ENCODE measurements around the gene KIFC1.

The KIFC1 gene

GRCh38 chr6:33384581-33385020 lies 7.0 kb upstream of the KIFC1 start:
- H3K4me3 ChIP-seq (ENCODE audit: low read depth, low read length): no peak overlapping the region
- in situ Hi-C loops (cut with HindIII; ENCODE audit: low sequenced_read_pairs): no loop called here
- peak; percentile 57 for TF ChIP-seq CTCF (IDR thresholded peaks at IDR 0.05; ENCODE audit: low read depth, low read length)
- peak; percentile 60 for DNase-seq (ENCODE audit: low read depth, low spot score)

- in situ Hi-C loops (cut with HindIII; ENCODE audit: low sequenced_read_pairs): no loop called here
Measured at GRCh38 chr6:33390173-33390572, 1.4 kb upstream of the KIFC1 start.

GRCh38 chr6:33390767-33391277 lies 801 bp upstream of the KIFC1 start:
- peak overlapping the region; percentile 3 for H3K4me3 ChIP-seq (ENCODE audit: low read depth, low read length)
- no peak for TF ChIP-seq CTCF (IDR thresholded peaks at IDR 0.05; ENCODE audit: low read depth, low read length)
- DNase-seq (ENCODE audit: low read depth, low spot score): no peak
- in situ Hi-C loops (cut with HindIII; ENCODE audit: low sequenced_read_pairs): no loop called here

More at GRCh38 chr6:33390173-33390572, 1.4 kb upstream of the KIFC1 start:
- no peak overlapping the region for H3K4me3 ChIP-seq (ENCODE audit: low read depth, low read length)
- no peak for DNase-seq (ENCODE audit: low read depth, low spot score)
- TF ChIP-seq CTCF (IDR thresholded peaks at IDR 0.05; ENCODE audit: low read depth, low read length): no peak

- no peak for TF ChIP-seq CTCF (IDR thresholded peaks at IDR 0.05; ENCODE audit: low read depth, low read length)
- peak; percentile 25 for DNase-seq (ENCODE audit: low read depth, low spot score)
- in situ Hi-C loops (cut with HindIII; ENCODE audit: low sequenced_read_pairs): no loop called here
- peak overlapping the region; percentile 85 for H3K4me3 ChIP-seq (ENCODE audit: low read depth, low read length)
Measured at GRCh38 chr6:33391922-33392594, 435 bp downstream of the KIFC1 start.

GRCh38 chr6:33392595-33392948 lies 949 bp downstream of the KIFC1 start:
- in situ Hi-C loops (cut with HindIII; ENCODE audit: low sequenced_read_pairs): no loop called here
- TF ChIP-seq CTCF (IDR thresholded peaks at IDR 0.05; ENCODE audit: low read depth, low read length): no peak
- DNase-seq (ENCODE audit: low read depth, low spot score): no peak
- peak overlapping the region; percentile 85 for H3K4me3 ChIP-seq (ENCODE audit: low read depth, low read length)

- H3K4me3 ChIP-seq (ENCODE audit: low read depth, low read length): peak overlapping the region; percentile 85
- DNase-seq (ENCODE audit: low read depth, low spot score): no peak
- in situ Hi-C loops (cut with HindIII; ENCODE audit: low sequenced_read_pairs): no loop called here
- no peak for TF ChIP-seq CTCF (IDR thresholded peaks at IDR 0.05; ENCODE audit: low read depth, low read length)
Measured at GRCh38 chr6:33392979-33393378, 1.4 kb downstream of the KIFC1 start.
